HepG2 (cell line): ENCODE measurements around the gene SF3B5. TPM values are rescaled to one million over a fixed set of nuclear protein-coding genes. Genes with fewer than 3 reads are reported as not detected.
A peak's percentile ranks its signal among the peaks of the same experiment; 100 is the strongest.

ENCODE experiments used
- ASH2L ChIP-seq: fragments of 300-600, 200-600 bp; sonication (generic); IDR thresholded peaks from 2 replicates; pipeline ENCODE4 v1.7.0; 2017; ENCODE audit warnings: low read depth, mild to moderate bottlenecking, moderate library complexity, mixed read lengths, low read length; ENCODE audit not compliant: insufficient read length
- CCDC6 ChIP-seq: sonication (generic); formaldehyde crosslinking; IDR thresholded peaks from 2 replicates; pipeline ENCODE4 v1.8.1; 2022; ENCODE audit warnings: mild to moderate bottlenecking, missing genetic modification reagents, moderate library complexity
- FOXP4 ChIP-seq: sonication (generic); formaldehyde crosslinking; IDR thresholded peaks from 2 replicates; pipeline ENCODE4 v1.4.0; 2020; ENCODE audit warnings: missing genetic modification reagents
- HMG20A ChIP-seq: IDR thresholded peaks from 2 replicates; pipeline ENCODE4 v1.6.1; 2016; ENCODE audit warnings: borderline replicate concordance
- MAF1 ChIP-seq: sonication (generic); formaldehyde crosslinking; IDR thresholded peaks from 2 replicates; pipeline ENCODE4 v1.5.0; 2020; ENCODE audit warnings: missing genetic modification reagents, borderline replicate concordance
- NR2C2 ChIP-seq: sonication (generic); formaldehyde crosslinking; IDR thresholded peaks from 2 replicates; pipeline ENCODE4 v1.4.0; 2020; ENCODE audit warnings: missing genetic modification reagents, mild to moderate bottlenecking, moderate library complexity, borderline replicate concordance
- PAX8 ChIP-seq: sonication (generic); formaldehyde crosslinking; IDR thresholded peaks from 2 replicates; pipeline ENCODE4 v1.8.0; 2022; ENCODE audit warnings: mild to moderate bottlenecking, missing genetic modification reagents, borderline replicate concordance
- RFX1 ChIP-seq: fragments of 450-650 bp; IDR thresholded peaks from 2 replicates; pipeline ENCODE4 v1.6.1; 2017
- SALL2 ChIP-seq: sonication (generic); formaldehyde crosslinking; IDR thresholded peaks from 2 replicates; pipeline ENCODE4 v1.8.1; 2023; ENCODE audit warnings: mild to moderate bottlenecking, missing genetic modification reagents, inconsistent platforms
- SIX4 ChIP-seq: sonication (generic); formaldehyde crosslinking; IDR thresholded peaks from 2 replicates; pipeline ENCODE4 v1.4.0; 2020; ENCODE audit warnings: missing genetic modification reagents
- SMARCC2 ChIP-seq: fragments of 450-650 bp; IDR thresholded peaks from 2 replicates; pipeline ENCODE4 v1.6.1; 2017; ENCODE audit warnings: antibody characterized with exemption, mild to moderate bottlenecking
- SP5 ChIP-seq: IDR thresholded peaks from 2 replicates; pipeline ENCODE4 v1.6.1; 2016; ENCODE audit warnings: low read depth, borderline replicate concordance
- TEAD2 ChIP-seq: sonication (generic); formaldehyde crosslinking; IDR thresholded peaks from 2 replicates; pipeline ENCODE4 v1.9.0; 2021; ENCODE audit warnings: missing genetic modification reagents
- ZMYM4 ChIP-seq: sonication (generic); formaldehyde crosslinking; IDR thresholded peaks from 2 replicates; pipeline ENCODE4 v1.8.1; 2023; ENCODE audit warnings: mild to moderate bottlenecking, missing genetic modification reagents
- ZNF549 ChIP-seq: sonication (generic); formaldehyde crosslinking; IDR thresholded peaks from 2 replicates; pipeline ENCODE4 v1.5.0; 2020; ENCODE audit warnings: missing genetic modification reagents
- ZNF550 ChIP-seq: sonication (generic); formaldehyde crosslinking; IDR thresholded peaks from 2 replicates; pipeline ENCODE4 v1.4.0; 2020; ENCODE audit warnings: mild to moderate bottlenecking, missing genetic modification reagents, borderline replicate concordance
- ZNF709 ChIP-seq: sonication (generic); formaldehyde crosslinking; IDR thresholded peaks from 2 replicates; pipeline ENCODE4 v1.5.0; 2020; ENCODE audit warnings: mild to moderate bottlenecking, missing genetic modification reagents
- ZNF761 ChIP-seq: sonication (generic); formaldehyde crosslinking; conservative IDR thresholded peaks from 2 replicates; pipeline ENCODE4 v1.4.0; 2020; ENCODE audit warnings: mild to moderate bottlenecking, missing genetic modification reagents
- ZNF792 ChIP-seq: IDR thresholded peaks from 2 replicates; pipeline ENCODE4 v1.6.1; 2016
- polyA plus RNA-seq, 8 experiments: library from polyadenylated mRNA; depleted of rRNA in 3 of 8; stranded (reverse) in 7 of 8; unstranded in 1 of 8; fragments of >200 nt; fragmentation: Illumina TruSeq in 4 of 8; extraction: Trizol in 4 of 8; gene quantifications; 2 replicates each; pipeline versions ENCODE4 v1.2.1 to v1.2.3, GENCODE V29; 2011 to 2016; ENCODE audit warnings: low read depth in 4 of 8, missing spikeins in 1 of 8, mixed read lengths in 1 of 8; ENCODE audit not compliant: insufficient read depth in 1 of 8
- total RNA-seq, 5 experiments: library from RNA; depleted of rRNA; stranded (reverse); fragments of >200 nt; fragmentation: Illumina TruSeq; extraction: Trizol; gene quantifications; 2 replicates each; pipeline ENCODE4 v1.2.3, GENCODE V29; 2016; ENCODE audit warnings: low read depth in 1 of 5
- TF ChIP-seq, protein P1 (sequence below): sonication (generic); formaldehyde crosslinking; IDR thresholded peaks from 2 replicates; pipeline ENCODE4 v1.5.1; 2020; ENCODE audit warnings: mild to moderate bottlenecking, missing genetic modification reagents, moderate library complexity
- TF ChIP-seq, protein P2 (sequence below): sonication (generic); formaldehyde crosslinking; IDR thresholded peaks from 2 replicates; pipeline ENCODE4 v1.4.0; 2020; ENCODE audit warnings: missing genetic modification reagents
- TF ChIP-seq, protein P3 (sequence below): sonication (generic); formaldehyde crosslinking; IDR thresholded peaks from 2 replicates; pipeline ENCODE4 v1.5.0; 2020; ENCODE audit warnings: missing genetic modification reagents, mild to moderate bottlenecking, borderline replicate concordance

Gene SF3B5
- total and polyA plus RNA-seq, 2 of the 13 experiments (the other 11 are each of a cell fraction or from before 2014, with no cell fraction given): 263 to 292 TPM

- no peak for TF ChIP-seq SIX4 (CRISPR knock-in tag)
- peak; percentile 86; the same call in 1 of the 2 replicates for TF ChIP-seq ZNF792
- TF ChIP-seq ZMYM4 (CRISPR knock-in tag): peak; percentile 64
- no peak for TF ChIP-seq HMG20A (CRISPR knock-in tag)
- TF ChIP-seq FOXP4 (CRISPR knock-in tag): peak; percentile 18; the same call in 1 of the 2 replicates
- TF ChIP-seq MAF1: peak; percentile 69; the same call in 1 of the 2 replicates
- no peak for TF ChIP-seq RFX1
- no peak for TF ChIP-seq ZNF549
- peak; percentile 83; the same call in 1 of the 2 replicates for TF ChIP-seq PAX8 (CRISPR knock-in tag)
- TF ChIP-seq TEAD2 (CRISPR knock-in tag): no peak
- TF ChIP-seq, protein P1, sequence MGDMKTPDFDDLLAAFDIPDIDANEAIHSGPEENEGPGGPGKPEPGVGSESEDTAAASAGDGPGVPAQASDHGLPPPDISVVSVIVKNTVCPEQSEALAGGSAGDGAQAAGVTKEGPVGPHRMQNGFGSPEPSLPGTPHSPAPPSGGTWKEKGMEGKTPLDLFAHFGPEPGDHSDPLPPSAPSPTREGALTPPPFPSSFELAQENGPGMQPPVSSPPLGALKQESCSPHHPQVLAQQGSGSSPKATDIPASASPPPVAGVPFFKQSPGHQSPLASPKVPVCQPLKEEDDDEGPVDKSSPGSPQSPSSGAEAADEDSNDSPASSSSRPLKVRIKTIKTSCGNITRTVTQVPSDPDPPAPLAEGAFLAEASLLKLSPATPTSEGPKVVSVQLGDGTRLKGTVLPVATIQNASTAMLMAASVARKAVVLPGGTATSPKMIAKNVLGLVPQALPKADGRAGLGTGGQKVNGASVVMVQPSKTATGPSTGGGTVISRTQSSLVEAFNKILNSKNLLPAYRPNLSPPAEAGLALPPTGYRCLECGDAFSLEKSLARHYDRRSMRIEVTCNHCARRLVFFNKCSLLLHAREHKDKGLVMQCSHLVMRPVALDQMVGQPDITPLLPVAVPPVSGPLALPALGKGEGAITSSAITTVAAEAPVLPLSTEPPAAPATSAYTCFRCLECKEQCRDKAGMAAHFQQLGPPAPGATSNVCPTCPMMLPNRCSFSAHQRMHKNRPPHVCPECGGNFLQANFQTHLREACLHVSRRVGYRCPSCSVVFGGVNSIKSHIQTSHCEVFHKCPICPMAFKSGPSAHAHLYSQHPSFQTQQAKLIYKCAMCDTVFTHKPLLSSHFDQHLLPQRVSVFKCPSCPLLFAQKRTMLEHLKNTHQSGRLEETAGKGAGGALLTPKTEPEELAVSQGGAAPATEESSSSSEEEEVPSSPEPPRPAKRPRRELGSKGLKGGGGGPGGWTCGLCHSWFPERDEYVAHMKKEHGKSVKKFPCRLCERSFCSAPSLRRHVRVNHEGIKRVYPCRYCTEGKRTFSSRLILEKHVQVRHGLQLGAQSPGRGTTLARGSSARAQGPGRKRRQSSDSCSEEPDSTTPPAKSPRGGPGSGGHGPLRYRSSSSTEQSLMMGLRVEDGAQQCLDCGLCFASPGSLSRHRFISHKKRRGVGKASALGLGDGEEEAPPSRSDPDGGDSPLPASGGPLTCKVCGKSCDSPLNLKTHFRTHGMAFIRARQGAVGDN (CRISPR knock-in tag): peak; percentile 96
- TF ChIP-seq SALL2 (CRISPR knock-in tag): peak; percentile 63
- peak; percentile 62 for TF ChIP-seq ASH2L
- TF ChIP-seq, protein P2, sequence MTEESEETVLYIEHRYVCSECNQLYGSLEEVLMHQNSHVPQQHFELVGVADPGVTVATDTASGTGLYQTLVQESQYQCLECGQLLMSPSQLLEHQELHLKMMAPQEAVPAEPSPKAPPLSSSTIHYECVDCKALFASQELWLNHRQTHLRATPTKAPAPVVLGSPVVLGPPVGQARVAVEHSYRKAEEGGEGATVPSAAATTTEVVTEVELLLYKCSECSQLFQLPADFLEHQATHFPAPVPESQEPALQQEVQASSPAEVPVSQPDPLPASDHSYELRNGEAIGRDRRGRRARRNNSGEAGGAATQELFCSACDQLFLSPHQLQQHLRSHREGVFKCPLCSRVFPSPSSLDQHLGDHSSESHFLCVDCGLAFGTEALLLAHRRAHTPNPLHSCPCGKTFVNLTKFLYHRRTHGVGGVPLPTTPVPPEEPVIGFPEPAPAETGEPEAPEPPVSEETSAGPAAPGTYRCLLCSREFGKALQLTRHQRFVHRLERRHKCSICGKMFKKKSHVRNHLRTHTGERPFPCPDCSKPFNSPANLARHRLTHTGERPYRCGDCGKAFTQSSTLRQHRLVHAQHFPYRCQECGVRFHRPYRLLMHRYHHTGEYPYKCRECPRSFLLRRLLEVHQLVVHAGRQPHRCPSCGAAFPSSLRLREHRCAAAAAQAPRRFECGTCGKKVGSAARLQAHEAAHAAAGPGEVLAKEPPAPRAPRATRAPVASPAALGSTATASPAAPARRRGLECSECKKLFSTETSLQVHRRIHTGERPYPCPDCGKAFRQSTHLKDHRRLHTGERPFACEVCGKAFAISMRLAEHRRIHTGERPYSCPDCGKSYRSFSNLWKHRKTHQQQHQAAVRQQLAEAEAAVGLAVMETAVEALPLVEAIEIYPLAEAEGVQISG (CRISPR knock-in tag): peak; percentile 53
- peak; percentile 60; the same call in 1 of the 2 replicates for TF ChIP-seq ZNF709 (CRISPR knock-in tag)
- TF ChIP-seq ZNF550: no peak
- TF ChIP-seq ZNF761 (CRISPR knock-in tag): 0 out of 2 replicates have a peak, but pooled peaks have one; percentile 52
- no peak for TF ChIP-seq NR2C2 (CRISPR knock-in tag)
- TF ChIP-seq SMARCC2: no peak
- peak; percentile 74 for TF ChIP-seq SP5 (CRISPR knock-in tag)
- TF ChIP-seq CCDC6 (CRISPR knock-in tag): no peak; the same call in 1 of the 2 replicates
- TF ChIP-seq, protein P3, sequence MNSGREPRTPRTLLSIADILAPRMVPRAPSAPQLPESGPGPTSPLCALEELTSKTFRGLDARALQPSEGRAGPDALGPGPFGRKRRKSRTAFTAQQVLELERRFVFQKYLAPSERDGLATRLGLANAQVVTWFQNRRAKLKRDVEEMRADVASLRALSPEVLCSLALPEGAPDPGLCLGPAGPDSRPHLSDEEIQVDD (CRISPR knock-in tag): 0 out of 2 replicates have a peak, but pooled peaks have one; percentile 10
These were observed 31.5 kb downstream of the SF3B5 start (continued) for GRCh38 chr6:144063744-144064401.
